Activated T-cell treated with anti-CD3 and anti-CD28 coated beads, Interleukin-2, amount 50 U/mL, for 4 hours (primary cell): Measurements from ENCODE around the gene HYLS1. TPM values are rescaled to one million over a fixed set of nuclear protein-coding genes. Genes with fewer than 3 reads are reported as not detected.
"Not testable (repeated sequence)": the region's sequence is repeated elsewhere in the genome, so short reads cannot be mapped to it uniquely, and the experiment has no call there.

Source experiments
- ATAC-seq, 2 donors: fragments of 200-7000 bp; cut with Tn5 transposase; one replicate each; pipeline ENCODE4 v1.10.0; 2021
- DNase-seq: peaks from one replicate; pipeline ENCODE4 v3.0.0-alpha.2; 2020
- H3K27me3 Mint-ChIP-seq: one replicate; pipeline ENCODE4 v1.8.0; 2021; ENCODE audit warnings: low read depth, mixed read lengths
- H3K36me3 Mint-ChIP-seq: one replicate; pipeline ENCODE4 v1.8.0; 2022; ENCODE audit warnings: mixed read lengths; ENCODE audit not compliant: insufficient read depth
- H3K4me1 Mint-ChIP-seq: one replicate; pipeline ENCODE4 v1.8.0; 2021; ENCODE audit warnings: low read depth, mixed read lengths
- H3K4me3 Mint-ChIP-seq: one replicate; pipeline ENCODE4 v1.8.0; 2021; ENCODE audit warnings: mild to moderate bottlenecking, moderate library complexity, mixed read lengths
- H3K9me3 Mint-ChIP-seq: one replicate; pipeline ENCODE4 v1.8.0; 2021; ENCODE audit warnings: mixed read lengths
- total RNA-seq, 3 donors: library from RNA; stranded (reverse); gene quantifications; one replicate each; pipeline ENCODE4 v1.2.1, GENCODE V29; 2021

The HYLS1 gene
- 1 to 10 TPM; 1.6 to 1.8 (median 1.7) TPM for total RNA-seq

- no peaks in the 10 kb centered on the region for H3K27me3 Mint-ChIP-seq
- H3K36me3 Mint-ChIP-seq: peaks cover 3% of the 10 kb centered on the region
- H3K4me1 Mint-ChIP-seq: peaks cover 29% of the 10 kb centered on the region
- H3K4me3 Mint-ChIP-seq: peak within 1 kb of the TSS; percentile 85
- ATAC-seq (peak; percentile 94 to 95), DNase-seq (peak; percentile 90)
- no peaks in the 10 kb centered on the region for H3K9me3 Mint-ChIP-seq
Observed at GRCh38 chr11:125887373-125888324, at the start of gene HYLS1. HYLS1 (plus strand) TSS chr11:125887668; CDS start chr11:125899369, 11,701 bp downstream.

GRCh38 chr11:125842321-125842948 is 45.0 kb upstream of the HYLS1 start:
- no peak for ATAC-seq
- no peak overlapping the region for H3K4me3 Mint-ChIP-seq

GRCh38 chr11:125846188-125846587 is 41.3 kb upstream of the HYLS1 start:
- Mint-ChIP-seq H3K4me3 (no peak overlapping the region), H3K9me3 (peaks cover 31% of the 10 kb centered on the region), H3K4me1 (no peaks in the 10 kb centered on the region), H3K27me3 (peaks cover 13% of the 10 kb centered on the region), H3K36me3 (peaks cover 2% of the 10 kb centered on the region)
- no peak for DNase-seq
- ATAC-seq: no peak

More at GRCh38 chr11:125842321-125842948, 45.0 kb upstream of the HYLS1 start:
- no peaks in the 10 kb centered on the region for H3K4me1 Mint-ChIP-seq
- H3K36me3 Mint-ChIP-seq: peaks cover 2% of the 10 kb centered on the region
- peaks cover 16% of the 10 kb centered on the region for H3K27me3 Mint-ChIP-seq
- no peak for DNase-seq
- H3K9me3 Mint-ChIP-seq: peaks cover 23% of the 10 kb centered on the region

- not testable (repeated sequence) for ATAC-seq
- peaks cover 17% of the 10 kb centered on the region for H3K27me3 Mint-ChIP-seq
Observed at GRCh38 chr11:125857670-125858069, 29.8 kb upstream of the HYLS1 start.

DNA sequence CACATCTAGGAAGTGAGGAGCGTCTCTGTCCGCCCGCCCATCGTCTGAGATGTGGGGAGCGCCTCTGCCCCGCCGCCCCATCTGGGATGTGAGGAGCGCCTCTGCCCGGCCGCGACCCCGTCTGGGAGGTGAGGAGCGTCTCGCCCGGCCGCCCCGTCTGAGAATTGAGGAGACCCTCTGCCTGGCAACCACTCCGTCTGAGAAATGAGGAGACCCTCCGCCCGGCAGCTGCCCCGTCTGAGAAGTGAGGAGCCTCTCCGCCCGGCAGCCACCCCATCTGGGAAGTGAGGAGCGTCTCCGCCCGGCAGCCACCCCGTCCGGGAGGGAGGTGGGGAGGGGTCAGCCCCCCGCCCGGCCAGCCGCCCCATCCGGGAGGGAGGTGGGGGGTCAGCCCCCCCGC is 24.7 kb upstream of the HYLS1 start:
- H3K4me3 Mint-ChIP-seq, H3K9me3 Mint-ChIP-seq, H3K4me1 Mint-ChIP-seq, H3K36me3 Mint-ChIP-seq, ATAC-seq, DNase-seq, H3K27me3 Mint-ChIP-seq: not testable (repeated sequence)

More at GRCh38 chr11:125857670-125858069, 29.8 kb upstream of the HYLS1 start:
- peaks cover 12% of the 10 kb centered on the region for H3K9me3 Mint-ChIP-seq
- not testable (repeated sequence) for DNase-seq, H3K4me3 Mint-ChIP-seq, H3K36me3 Mint-ChIP-seq, H3K4me1 Mint-ChIP-seq

DNA sequence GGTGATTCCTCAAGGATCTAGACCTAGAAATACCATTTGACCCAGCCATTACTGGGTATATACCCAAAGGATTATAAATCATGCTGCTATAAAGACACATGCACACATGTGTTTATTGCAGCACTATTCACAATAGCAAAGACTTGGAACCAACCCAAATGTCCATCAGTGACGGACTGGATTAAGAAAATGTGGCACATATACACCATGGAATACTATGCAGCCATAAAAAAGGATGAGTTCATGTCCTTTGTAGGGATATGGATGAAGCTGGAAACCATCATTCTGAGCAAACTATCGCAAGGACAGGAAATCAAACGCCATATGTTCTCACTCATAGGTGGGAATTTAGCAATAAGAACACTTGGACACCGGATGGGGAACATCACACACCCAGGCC is 22.1 kb upstream of the HYLS1 start:
- not testable (repeated sequence) for H3K27me3 Mint-ChIP-seq, ATAC-seq, H3K36me3 Mint-ChIP-seq, H3K4me1 Mint-ChIP-seq, H3K9me3 Mint-ChIP-seq, H3K4me3 Mint-ChIP-seq, DNase-seq

- Mint-ChIP-seq H3K27me3 (peaks cover 2% of the 10 kb centered on the region), H3K36me3 (no peaks in the 10 kb centered on the region), H3K4me1 (no peaks in the 10 kb centered on the region), H3K9me3 (peaks cover 3% of the 10 kb centered on the region), H3K4me3 (no peak overlapping the region)
- no peak for ATAC-seq
- no peak for DNase-seq
Observed at GRCh38 chr11:125869521-125869920, 17.9 kb upstream of the HYLS1 start.

- peak in 1 of 2 donors; percentile 35 for ATAC-seq
- no peaks in the 10 kb centered on the region for H3K36me3 Mint-ChIP-seq
- H3K4me1 Mint-ChIP-seq: no peaks in the 10 kb centered on the region
- no peak for DNase-seq
- H3K4me3 Mint-ChIP-seq: no peak overlapping the region
- H3K9me3 Mint-ChIP-seq: peaks cover 3% of the 10 kb centered on the region
- no peaks in the 10 kb centered on the region for H3K27me3 Mint-ChIP-seq
Observed at GRCh38 chr11:125871391-125872137, 15.9 kb upstream of the HYLS1 start.

DNA sequence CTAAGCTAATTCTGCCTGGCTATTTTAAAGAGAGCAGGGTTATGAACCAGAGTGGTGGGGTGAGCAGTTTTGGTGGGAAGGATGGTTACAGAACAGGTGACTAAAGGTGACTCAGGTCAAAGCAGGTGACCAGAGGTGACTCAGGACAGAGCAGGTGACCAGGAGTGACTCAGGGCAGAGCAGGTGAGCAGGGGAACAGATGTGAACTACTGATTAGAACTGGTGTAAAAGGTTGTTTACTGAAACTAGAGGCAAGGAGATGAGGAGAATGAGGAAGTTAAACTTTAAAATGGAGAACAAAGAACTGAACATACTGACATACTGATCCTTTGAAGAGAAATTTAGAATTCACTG is 15.4 kb upstream of the HYLS1 start:
- Mint-ChIP-seq H3K4me1 (no peaks in the 10 kb centered on the region), H3K36me3 (no peaks in the 10 kb centered on the region), H3K4me3 (no peak overlapping the region), H3K9me3 (peaks cover 3% of the 10 kb centered on the region), H3K27me3 (no peaks in the 10 kb centered on the region)
- ATAC-seq (no peak), DNase-seq (no peak)

DNA sequence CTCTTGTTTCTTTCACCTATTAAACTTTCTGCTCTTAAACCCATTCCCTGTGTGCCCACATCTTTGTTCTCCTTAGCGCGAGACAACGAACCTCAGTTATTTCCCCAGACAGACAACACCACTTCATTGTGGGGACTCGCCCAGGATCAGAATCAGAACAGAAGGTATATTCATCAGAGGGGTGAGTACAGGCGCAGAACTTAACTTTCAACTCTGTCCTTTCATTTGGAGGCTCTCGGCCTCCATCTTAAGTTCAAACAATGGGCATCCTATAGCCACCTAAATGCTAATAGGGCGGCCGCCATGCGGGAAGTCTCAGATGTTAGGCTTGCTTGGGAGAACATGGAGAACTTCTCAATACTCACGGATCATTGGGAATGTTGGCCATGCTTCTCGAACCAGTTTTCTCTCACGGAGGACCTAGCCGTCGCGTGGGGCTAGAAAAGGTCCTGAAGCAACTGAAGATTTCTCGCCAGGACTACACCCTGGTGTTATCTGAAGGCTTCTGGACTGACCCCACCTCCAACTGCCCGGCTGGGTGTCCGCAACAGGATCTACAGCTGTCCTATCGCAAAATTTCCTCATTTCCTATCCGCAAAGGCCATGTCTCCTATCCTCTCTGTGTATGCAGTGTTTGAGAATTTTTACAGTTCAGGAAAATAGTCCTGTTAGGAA is 13.4 kb upstream of the HYLS1 start:
- no peak overlapping the region for H3K4me3 Mint-ChIP-seq
- ATAC-seq: no peak
- peaks cover 3% of the 10 kb centered on the region for H3K9me3 Mint-ChIP-seq
- DNase-seq: no peak
- H3K27me3 Mint-ChIP-seq: no peaks in the 10 kb centered on the region
- no peaks in the 10 kb centered on the region for H3K36me3 Mint-ChIP-seq
- no peaks in the 10 kb centered on the region for H3K4me1 Mint-ChIP-seq

GRCh38 chr11:125874556-125875124 is 12.8 kb upstream of the HYLS1 start:
- Mint-ChIP-seq H3K4me3 (no peak overlapping the region), H3K36me3 (no peaks in the 10 kb centered on the region), H3K27me3 (no peaks in the 10 kb centered on the region), H3K4me1 (no peaks in the 10 kb centered on the region), H3K9me3 (peaks cover 3% of the 10 kb centered on the region)
- peak; percentile 31 for DNase-seq
- ATAC-seq: peak; percentile 78 to 82

GRCh38 chr11:125881291-125881690 is 6.2 kb upstream of the HYLS1 start:
- no peak for DNase-seq
- Mint-ChIP-seq H3K4me1 (peaks cover 2% of the 10 kb centered on the region), H3K27me3 (no peaks in the 10 kb centered on the region), H3K4me3 (no peak overlapping the region), H3K36me3 (no peaks in the 10 kb centered on the region), H3K9me3 (no peaks in the 10 kb centered on the region)
- no peak for ATAC-seq

GRCh38 chr11:125883375-125883774 is 4.1 kb upstream of the HYLS1 start:
- DNase-seq (no peak), ATAC-seq (no peak)
- Mint-ChIP-seq H3K4me3 (no peak overlapping the region), H3K27me3 (no peaks in the 10 kb centered on the region), H3K9me3 (no peaks in the 10 kb centered on the region), H3K36me3 (no peaks in the 10 kb centered on the region), H3K4me1 (peaks cover 12% of the 10 kb centered on the region)
